CD14-positive monocyte (primary cell): ENCODE results near the gene KCNJ10. TPM values are rescaled to one million over a fixed set of nuclear protein-coding genes. Genes with fewer than 3 reads are reported as not detected.

Experiments
- DNase-seq, 3 donors: peaks; one replicate each; pipeline ENCODE4 v3.0.0-alpha.2; 2011 to 2022
- H2AFZ ChIP-seq: 2 replicates; pipeline ENCODE4 v1.6.0; 2012; ENCODE audit warnings: mild to moderate bottlenecking, low read depth, low read length, inconsistent platforms; ENCODE audit not compliant: insufficient read depth, poor library complexity, severe bottlenecking
- H3K27ac ChIP-seq, 2 donors: 1 replicate in 1 of 2; 2 replicates in 1 of 2; pipeline ENCODE4 v1.5.1; 2012 to 2013; ENCODE audit warnings: low read length in 2 of 2, control low read depth in 1 of 2, inconsistent platforms in 1 of 2, low read depth in 1 of 2, mild to moderate bottlenecking in 1 of 2
- H3K27me3 ChIP-seq, 2 donors: one replicate each; pipeline versions ENCODE4 v1.6.0 to v1.6.1; 2011 to 2013; ENCODE audit warnings: low read length in 2 of 2; ENCODE audit not compliant: control insufficient read depth in 2 of 2, insufficient read depth in 2 of 2
- H3K36me3 ChIP-seq, 2 donors: replicated peaks in 1 of 2; 1 replicate in 1 of 2; 2 replicates in 1 of 2; pipeline versions ENCODE4 v1.5.1 to v1.6.1; 2012 to 2013; ENCODE audit warnings: low read length in 2 of 2, control low read depth in 1 of 2, inconsistent platforms in 1 of 2, mild to moderate bottlenecking in 1 of 2; ENCODE audit not compliant: insufficient read depth in 2 of 2, control insufficient read depth in 1 of 2
- H3K4me1 ChIP-seq, 2 donors: 1 replicate in 1 of 2; 2 replicates in 1 of 2; pipeline versions ENCODE4 v1.5.1 to v1.6.1; 2012 to 2013; ENCODE audit warnings: low read length in 2 of 2, control low read depth in 1 of 2, inconsistent platforms in 1 of 2, mild to moderate bottlenecking in 1 of 2, moderate library complexity in 1 of 2; ENCODE audit not compliant: insufficient read depth in 2 of 2, control insufficient read depth in 1 of 2
- H3K4me2 ChIP-seq: replicated peaks from 2 replicates; pipeline ENCODE3; 2012; ENCODE audit warnings: low read length, moderate library complexity, mild to moderate bottlenecking; ENCODE audit not compliant: poor library complexity, severe bottlenecking; ENCODE audit errors: extremely low read depth
- H3K4me3 ChIP-seq, 3 experiments: fragments of 200-600 bp in 1 of 3; sonication (generic) in 1 of 3; replicated peaks in 1 of 3; 1 replicate in 2 of 3; 2 replicates in 1 of 3; pipeline ENCODE4 v1.5.1; 2011 to 2013; ENCODE audit warnings: low read length in 3 of 3, mild to moderate bottlenecking in 3 of 3, control low read depth in 2 of 3, low read depth in 2 of 3, inconsistent platforms in 1 of 3, moderate library complexity in 1 of 3
- H3K79me2 ChIP-seq: 2 replicates; pipeline ENCODE4 v1.6.0; 2012; ENCODE audit warnings: mild to moderate bottlenecking, control low read depth, inconsistent platforms, low read length, moderate library complexity; ENCODE audit not compliant: insufficient read depth
- H3K9ac ChIP-seq: 2 replicates; pipeline ENCODE4 v1.6.0; 2017; ENCODE audit warnings: low read length, mild to moderate bottlenecking; ENCODE audit not compliant: insufficient read depth, poor library complexity, severe bottlenecking
- H3K9me3 ChIP-seq, 2 donors: replicated peaks in 1 of 2; 1 replicate in 1 of 2; 2 replicates in 1 of 2; pipeline versions ENCODE4 v1.5.1 to v1.6.1; 2012 to 2013; ENCODE audit warnings: low read length in 2 of 2, control low read depth in 1 of 2; ENCODE audit not compliant: control insufficient read depth in 1 of 2, insufficient read depth in 1 of 2
- H4K20me1 ChIP-seq: 2 replicates; pipeline ENCODE4 v1.6.0; 2012; ENCODE audit warnings: mild to moderate bottlenecking, low read length, control low read depth, moderate library complexity; ENCODE audit not compliant: insufficient read depth
- H3K27ac Mint-ChIP-seq, 7 donors: one replicate each; pipeline ENCODE4 v1.8.0; 2020; ENCODE audit warnings: mild to moderate bottlenecking in 7 of 7, mixed read lengths in 7 of 7, moderate library complexity in 6 of 7, inconsistent platforms in 2 of 7
- H3K27me3 Mint-ChIP-seq, 3 donors: one replicate each; pipeline ENCODE4 v1.8.0; 2021 to 2022; ENCODE audit warnings: low read depth in 3 of 3, mild to moderate bottlenecking in 3 of 3, mixed read lengths in 3 of 3, moderate library complexity in 3 of 3, inconsistent platforms in 1 of 3
- H3K36me3 Mint-ChIP-seq, 2 donors: one replicate each; pipeline ENCODE4 v1.8.0; 2020; ENCODE audit warnings: mixed read lengths in 2 of 2, inconsistent platforms in 1 of 2, mild to moderate bottlenecking in 1 of 2
- H3K4me1 Mint-ChIP-seq: one replicate; pipeline ENCODE4 v1.8.0; 2020; ENCODE audit warnings: mild to moderate bottlenecking, mixed read lengths
- H3K4me3 Mint-ChIP-seq, 2 donors: one replicate each; pipeline ENCODE4 v1.8.0; 2020; ENCODE audit warnings: mild to moderate bottlenecking in 2 of 2, mixed read lengths in 2 of 2, moderate library complexity in 1 of 2
- H3K9me3 Mint-ChIP-seq, 7 donors: one replicate each; pipeline ENCODE4 v1.8.0; 2020 to 2022; ENCODE audit warnings: mixed read lengths in 7 of 7, mild to moderate bottlenecking in 6 of 7, moderate library complexity in 6 of 7, inconsistent platforms in 2 of 7
- WGBS: methylation state at CpG from one replicate; pipeline ENCODE4 v1.1.5; 2013; ENCODE audit warnings: missing lambda C conversion rate; ENCODE audit not compliant: insufficient coverage; 5-methylcytosine and 5-hydroxymethylcytosine counted together
- intact Hi-C, 2 donors: fragments of 100-400 bp; cut with micrococcal nuclease; formaldehyde crosslinking; loops; one replicate each; pipeline versions ENCODE4 v1.15.0 to v1.15.1; 2023
- polyA plus RNA-seq, 3 donors: library from polyadenylated mRNA; depleted of rRNA in 1 of 3; unstranded in 2 of 3; stranded (reverse) in 1 of 3; fragments of 300-500 nt in 2 of 3; fragments of >200 nt in 1 of 3; fragmentation: Illumina TruSeq in 2 of 3; gene quantifications; 1 replicate in 2 of 3; 2 replicates in 1 of 3; pipeline ENCODE4 v1.2.3, GENCODE V29; 2012 to 2021
- TF ChIP-seq, protein P1 (sequence below): fragments of 200-600 bp; IDR thresholded peaks from one replicate; pipeline ENCODE4 v1.8.0; 2022; ENCODE audit warnings: antibody characterized with exemption, mild to moderate bottlenecking

KCNJ10 gene
- polyA plus RNA-seq, 3 donors = 0.23 TPM; not detected in 2

DNA sequence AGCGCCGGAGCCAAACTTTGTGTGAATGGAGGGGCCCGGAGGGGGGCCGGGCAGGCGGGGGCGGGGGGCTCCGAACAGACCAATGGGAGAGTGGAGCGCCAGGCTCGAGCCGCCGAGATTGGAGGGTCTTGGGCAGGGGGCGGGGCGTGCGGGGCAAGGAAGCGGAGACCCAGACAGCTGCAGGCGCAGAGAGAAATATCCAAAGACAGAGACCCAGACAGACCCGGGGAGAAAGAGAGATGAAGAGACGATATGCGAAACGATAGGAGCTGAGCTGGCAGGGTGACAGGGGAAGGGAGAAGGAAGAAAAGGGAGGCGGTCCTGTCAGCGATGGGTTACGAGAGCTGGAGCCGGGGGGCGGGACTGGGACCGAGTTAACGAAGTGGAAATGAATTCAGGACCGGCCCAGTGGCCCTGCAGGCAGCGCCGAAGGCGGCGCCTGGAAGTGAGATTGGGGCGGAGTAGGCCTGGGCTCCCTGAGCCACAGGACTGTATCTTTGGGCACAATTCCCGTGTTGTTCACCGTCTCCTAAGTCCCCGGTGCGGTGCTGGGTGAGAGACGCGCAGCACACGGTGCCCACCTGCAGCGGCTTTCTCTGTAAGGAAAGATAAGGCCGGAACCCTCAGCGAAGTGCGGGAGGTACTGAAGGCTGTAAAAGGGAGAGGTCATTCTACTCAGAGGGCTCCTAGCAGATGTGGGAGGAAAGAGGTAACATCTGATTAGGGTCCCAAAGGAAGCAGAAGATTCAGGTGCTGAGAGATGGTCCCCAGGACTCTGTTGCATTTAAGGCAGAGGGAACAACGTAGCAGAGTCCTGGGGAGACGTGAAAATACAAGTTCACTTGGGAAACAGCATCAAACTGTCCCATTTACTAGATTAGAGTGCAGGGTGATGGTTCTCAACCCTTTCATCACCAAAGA, 543 bp upstream of the KCNJ10 start:
- intact Hi-C loops = no loop called here

DNA sequence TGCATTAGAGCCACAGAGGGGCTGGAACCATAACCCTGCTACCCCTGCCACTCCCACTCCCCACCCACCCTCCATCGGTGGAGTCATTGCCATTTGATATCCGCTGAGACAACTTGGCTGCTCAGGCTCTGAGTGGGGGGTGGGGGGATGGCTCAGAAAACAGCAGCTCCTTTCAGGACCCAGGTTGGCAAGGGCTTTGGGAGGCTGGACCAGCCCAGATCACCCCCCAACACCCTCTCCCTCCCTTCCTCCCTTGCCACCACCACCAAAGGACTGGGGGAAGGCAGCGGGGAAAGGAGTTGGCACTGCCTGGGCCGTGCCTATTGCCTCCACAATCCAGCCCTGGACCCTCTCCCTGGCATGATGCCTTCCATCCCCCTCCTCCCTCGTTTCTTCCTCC, 1.7 kb downstream of the KCNJ10 start:
- WGBS = 100% methylated on average over 2 of the region's 5 CpGs

More for the DNA sequence above, 543 bp upstream of the KCNJ10 start:
- Mint-ChIP-seq H3K27me3 (peaks cover 32 to 48% (median 45%) of the 10 kb centered on the region in 3 donors), H3K4me3 (peak overlapping the region; percentile 94 to 99), H3K36me3 (peaks cover 0 to 17% of the 10 kb centered on the region in 2 donors), H3K4me1 (peaks cover 28% of the 10 kb centered on the region), H3K27ac (peak overlapping the region in 4 of 7 donors; percentile 19 to 58 (median 48)), H3K9me3 (peaks cover 0 to 8% (median 2%) of the 10 kb centered on the region in 7 donors)
- peak overlapping the region; percentile 79 for H3K4me2 ChIP-seq
- H4K20me1 ChIP-seq = no peaks in the 10 kb centered on the region
- peak overlapping the region; percentile 30 for H3K9ac ChIP-seq
- no peaks in the 10 kb centered on the region for H3K36me3 ChIP-seq
- no peaks in the 10 kb centered on the region for H3K9me3 ChIP-seq
- H2AFZ ChIP-seq = peak overlapping the region; percentile 70
- peak overlapping the region; percentile 46 to 76 (median 52) for H3K4me3 ChIP-seq
- H3K27me3 ChIP-seq = peaks cover 14 to 29% of the 10 kb centered on the region in 2 donors
- no peaks in the 10 kb centered on the region for H3K79me2 ChIP-seq
- 0% methylated on average over 37 of the region's 46 CpGs for WGBS
- DNase-seq = peak; percentile 49 to 59 (median 51)
- TF ChIP-seq, protein P1, sequence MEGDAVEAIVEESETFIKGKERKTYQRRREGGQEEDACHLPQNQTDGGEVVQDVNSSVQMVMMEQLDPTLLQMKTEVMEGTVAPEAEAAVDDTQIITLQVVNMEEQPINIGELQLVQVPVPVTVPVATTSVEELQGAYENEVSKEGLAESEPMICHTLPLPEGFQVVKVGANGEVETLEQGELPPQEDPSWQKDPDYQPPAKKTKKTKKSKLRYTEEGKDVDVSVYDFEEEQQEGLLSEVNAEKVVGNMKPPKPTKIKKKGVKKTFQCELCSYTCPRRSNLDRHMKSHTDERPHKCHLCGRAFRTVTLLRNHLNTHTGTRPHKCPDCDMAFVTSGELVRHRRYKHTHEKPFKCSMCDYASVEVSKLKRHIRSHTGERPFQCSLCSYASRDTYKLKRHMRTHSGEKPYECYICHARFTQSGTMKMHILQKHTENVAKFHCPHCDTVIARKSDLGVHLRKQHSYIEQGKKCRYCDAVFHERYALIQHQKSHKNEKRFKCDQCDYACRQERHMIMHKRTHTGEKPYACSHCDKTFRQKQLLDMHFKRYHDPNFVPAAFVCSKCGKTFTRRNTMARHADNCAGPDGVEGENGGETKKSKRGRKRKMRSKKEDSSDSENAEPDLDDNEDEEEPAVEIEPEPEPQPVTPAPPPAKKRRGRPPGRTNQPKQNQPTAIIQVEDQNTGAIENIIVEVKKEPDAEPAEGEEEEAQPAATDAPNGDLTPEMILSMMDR = no peak
- H3K4me1 ChIP-seq = peaks cover 22 to 37% of the 10 kb centered on the region in 2 donors
- H3K27ac ChIP-seq = no peak overlapping the region

More for the DNA sequence above, 1.7 kb downstream of the KCNJ10 start:
- peak overlapping the region in 1 of 2 donors; percentile 21 for H3K4me3 Mint-ChIP-seq
- TF ChIP-seq, protein P1 = no peak
- Histone ChIP-seq H3K4me1 (peaks cover 24 to 39% of the 10 kb centered on the region in 2 donors), H3K9me3 (no peaks in the 10 kb centered on the region), H3K36me3 (no peaks in the 10 kb centered on the region), H3K79me2 (no peaks in the 10 kb centered on the region), H2AFZ (no peak overlapping the region), H3K4me2 (no peak overlapping the region), H4K20me1 (no peaks in the 10 kb centered on the region), H3K9ac (no peak overlapping the region), H3K4me3 (no peak overlapping the region), H3K27me3 (peaks cover 14 to 29% of the 10 kb centered on the region in 2 donors), H3K27ac (no peak overlapping the region)
- H3K9me3 Mint-ChIP-seq = peaks cover 0 to 8% (median 0%) of the 10 kb centered on the region in 7 donors
- no peak overlapping the region for H3K27ac Mint-ChIP-seq
- peaks cover 20% of the 10 kb centered on the region for H3K4me1 Mint-ChIP-seq
- peaks cover 32 to 50% (median 46%) of the 10 kb centered on the region in 3 donors for H3K27me3 Mint-ChIP-seq
- no peak for DNase-seq
- H3K36me3 Mint-ChIP-seq = peaks cover 0 to 17% of the 10 kb centered on the region in 2 donors
- intact Hi-C loops = no loop called here
